HG03565 (cell line): ENCODE results near the gene OR51D1.
A peak's percentile ranks its signal among the peaks of the same experiment; 100 is the strongest.

Experiments used
- ATAC-seq: cut with Tn5 transposase; IDR thresholded peaks from one replicate; pipeline ENCODE4 v1.9.1; 2021; ENCODE audit warnings: mild to moderate bottlenecking, moderate library complexity; ENCODE audit not compliant: unreplicated experiment

The OR51D1 gene

DNA sequence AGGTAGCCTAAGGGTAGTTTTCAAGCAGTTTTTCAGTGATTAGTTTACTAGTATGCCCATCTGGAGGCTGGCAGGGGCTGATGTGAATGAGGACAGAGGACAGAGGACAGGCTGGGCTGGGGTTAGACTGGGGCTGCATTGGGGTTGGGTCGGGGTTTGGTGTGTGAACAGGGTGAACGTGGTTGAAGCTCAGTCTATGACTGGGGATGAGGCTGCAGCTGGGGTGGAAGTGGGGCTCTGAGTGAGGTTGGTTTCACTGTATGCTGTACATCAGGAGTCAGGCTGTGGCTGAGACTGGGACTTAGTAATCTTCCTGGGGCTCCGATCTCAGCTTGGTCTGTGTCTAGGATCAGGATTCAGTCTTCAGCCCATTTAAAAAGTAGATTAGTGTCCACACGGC is 7.0 kb downstream of the OR51D1 start:
- no peak for ATAC-seq

DNA sequence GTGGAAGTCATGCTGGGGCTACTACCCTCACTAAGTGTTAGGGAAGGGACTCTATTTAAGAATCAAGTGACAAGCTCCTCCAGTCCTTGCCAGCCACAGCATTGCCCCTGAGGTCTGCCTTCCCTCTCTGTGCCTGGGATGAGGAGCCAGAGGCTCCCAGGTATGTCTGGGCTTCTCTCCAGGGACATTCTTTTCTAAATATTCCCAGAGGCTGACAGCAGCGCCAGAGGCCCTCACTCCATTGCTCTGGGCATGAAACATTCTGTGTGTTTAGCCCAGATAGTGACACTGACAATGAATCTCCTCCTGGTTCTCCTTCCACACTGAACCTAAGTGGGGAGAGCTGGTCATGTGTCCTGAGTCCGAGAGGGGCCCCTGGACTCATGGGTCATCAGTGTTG is 8.7 kb downstream of the OR51D1 start:
- no peak for ATAC-seq

DNA sequence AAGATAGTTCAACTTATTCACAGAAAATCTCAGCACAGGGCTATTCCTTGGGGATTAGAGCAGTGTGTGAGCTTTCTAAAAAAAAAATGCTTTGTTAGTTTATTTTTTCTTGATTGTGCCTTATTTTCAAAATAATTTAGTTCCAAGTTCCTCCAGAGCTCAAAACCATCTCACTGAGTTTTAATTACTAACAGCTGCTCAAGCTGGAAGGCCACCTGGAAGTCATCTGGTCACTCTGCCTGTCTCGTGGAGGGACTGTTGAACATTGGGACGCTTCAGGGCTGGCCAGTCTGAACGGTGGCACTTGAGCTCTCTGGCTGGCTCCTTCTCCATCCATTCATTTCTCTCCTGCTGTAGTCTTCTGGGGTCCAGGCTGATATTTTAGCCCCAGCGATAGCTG is 10.5 kb downstream of the OR51D1 start:
- ATAC-seq, result no peak

DNA sequence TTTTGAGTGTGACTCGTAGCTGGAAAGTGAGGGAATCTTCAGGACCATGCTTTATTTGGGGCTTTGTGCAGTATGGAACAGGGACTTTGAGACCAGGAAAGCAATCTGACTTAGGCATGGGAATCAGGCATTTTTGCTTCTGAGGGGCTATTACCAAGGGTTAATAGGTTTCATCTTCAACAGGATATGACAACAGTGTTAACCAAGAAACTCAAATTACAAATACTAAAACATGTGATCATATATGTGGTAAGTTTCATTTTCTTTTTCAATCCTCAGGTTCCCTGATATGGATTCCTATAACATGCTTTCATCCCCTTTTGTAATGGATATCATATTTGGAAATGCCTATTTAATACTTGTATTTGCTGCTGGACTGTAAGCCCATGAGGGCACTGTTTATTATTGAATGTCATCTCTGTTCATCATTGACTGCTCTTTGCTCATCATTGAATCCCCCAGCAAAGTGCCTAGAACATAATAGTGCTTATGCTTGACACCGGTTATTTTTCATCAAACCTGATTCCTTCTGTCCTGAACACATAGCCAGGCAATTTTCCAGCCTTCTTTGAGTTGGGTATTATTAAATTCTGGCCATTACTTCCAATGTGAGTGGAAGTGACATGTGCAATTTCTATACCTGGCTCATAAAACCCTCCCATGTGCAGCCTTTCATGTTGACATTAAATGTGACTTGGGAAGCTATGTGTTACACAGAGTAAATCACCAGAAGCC is 17.5 kb downstream of the OR51D1 start:
- ATAC-seq, result peak; percentile 52

DNA sequence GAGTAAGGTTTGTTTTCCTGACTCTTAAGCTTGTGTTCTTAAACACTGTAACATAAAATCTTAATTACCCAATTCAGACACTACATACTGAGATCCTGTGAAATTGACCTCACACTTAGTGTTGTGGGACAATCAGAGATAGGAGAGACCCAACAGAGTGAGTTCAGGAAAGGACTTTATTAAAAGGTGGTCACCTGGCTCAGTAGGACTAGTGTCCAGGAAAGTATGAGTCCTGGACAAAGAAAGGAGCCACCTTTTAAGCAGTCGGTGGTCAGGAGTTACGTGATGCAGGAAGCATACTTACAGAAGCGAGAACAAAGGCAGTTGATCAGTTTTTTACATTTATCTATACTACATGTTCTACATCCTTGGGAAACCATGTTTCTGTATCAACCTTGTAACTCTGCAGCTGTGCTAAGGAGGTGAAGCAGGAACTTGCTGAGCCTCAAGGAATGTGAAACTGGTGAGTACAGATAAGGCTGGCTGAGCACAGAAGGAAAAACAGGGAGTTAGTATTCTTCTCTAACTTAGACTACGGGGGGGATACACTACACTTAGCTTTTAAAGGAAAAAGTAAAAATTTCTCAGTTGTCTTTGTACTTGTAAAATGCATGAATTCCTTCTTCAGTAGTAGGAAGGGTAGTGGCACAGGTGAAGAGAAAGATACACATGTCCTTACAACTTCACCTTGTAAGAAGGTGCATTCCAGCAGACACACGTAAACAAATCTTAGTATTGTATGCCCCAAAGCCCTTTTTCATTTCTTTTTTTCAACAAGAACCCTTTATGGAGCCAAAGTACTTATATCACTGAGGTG is 21.6 kb downstream of the OR51D1 start:
- no peak for ATAC-seq

DNA sequence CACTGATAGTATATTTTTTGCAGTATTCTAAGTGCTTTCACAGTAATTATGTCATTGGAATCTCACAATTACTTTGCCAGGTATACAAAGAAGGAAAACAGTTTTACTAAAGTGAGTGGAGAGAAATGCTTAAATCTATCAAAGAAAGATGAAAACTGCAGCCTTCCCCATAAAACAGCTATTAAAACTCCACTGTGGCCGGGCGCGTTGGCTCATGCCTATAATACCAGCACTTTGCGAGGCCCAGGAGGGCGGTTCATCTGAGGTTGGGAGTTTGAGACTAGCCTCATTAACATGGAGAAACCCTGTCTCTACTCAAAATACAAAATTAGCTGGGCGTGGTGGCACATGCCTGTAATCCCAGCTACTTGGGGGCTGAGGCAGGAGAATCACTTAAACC is 25.6 kb downstream of the OR51D1 start:
- ATAC-seq, result no peak

DNA sequence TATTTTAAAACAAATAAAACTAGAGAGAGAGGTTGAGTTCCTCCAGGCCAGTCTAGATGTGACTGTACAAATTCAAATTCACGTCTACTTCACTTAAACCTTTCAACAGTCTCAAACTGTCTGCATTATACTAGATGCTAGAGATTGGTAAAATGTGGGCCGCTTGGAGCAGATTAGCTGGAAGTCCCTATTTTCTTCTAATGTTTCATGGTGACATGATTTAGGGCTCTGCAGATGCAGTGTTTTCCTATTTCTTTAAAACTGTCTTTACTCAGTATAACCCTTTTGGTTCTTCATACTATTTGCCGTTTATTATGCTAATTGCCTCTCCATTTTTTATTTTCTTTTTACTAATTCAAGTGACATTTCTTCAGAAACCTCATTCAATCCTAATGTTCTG is 26.9 kb downstream of the OR51D1 start:
- no peak for ATAC-seq

DNA sequence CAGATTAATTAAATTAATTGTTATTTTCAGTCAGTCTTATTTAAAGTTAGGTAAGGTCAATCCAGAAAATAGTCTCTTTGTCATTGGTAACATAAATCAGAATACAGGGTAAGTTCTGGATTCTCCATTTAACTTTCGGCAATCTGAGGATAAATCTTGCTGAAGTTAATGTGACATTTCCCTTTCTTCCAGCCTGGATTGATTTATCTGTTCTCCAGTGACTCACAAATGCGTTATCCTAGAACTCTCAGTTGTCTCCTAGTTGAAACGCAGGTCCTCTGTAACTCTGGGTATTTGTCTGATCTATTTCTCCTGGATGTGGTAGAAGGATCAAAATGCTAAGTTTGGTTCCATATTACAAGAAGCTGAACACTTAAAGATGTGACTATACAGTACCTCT is 27.5 kb downstream of the OR51D1 start:
- no peak for ATAC-seq

DNA sequence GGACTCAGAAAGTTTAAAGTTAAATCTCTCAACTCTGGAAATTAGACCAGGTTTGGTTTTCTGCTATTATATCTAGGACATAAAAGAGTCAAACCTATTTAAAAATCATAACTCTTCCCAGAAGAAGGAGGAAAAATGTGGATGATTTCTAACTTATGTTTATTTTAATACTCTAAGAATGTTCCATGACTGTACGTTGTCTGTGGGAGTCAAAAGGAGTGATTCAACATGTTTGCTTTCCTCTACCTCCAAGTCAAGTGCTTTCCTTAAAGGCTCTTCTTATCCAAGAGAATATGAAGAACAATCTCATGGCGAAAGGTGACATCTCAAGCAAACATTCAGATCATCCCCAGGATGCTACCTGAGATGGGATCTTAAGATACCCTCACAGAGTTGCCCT is 28.1 kb downstream of the OR51D1 start:
- no peak for ATAC-seq

DNA sequence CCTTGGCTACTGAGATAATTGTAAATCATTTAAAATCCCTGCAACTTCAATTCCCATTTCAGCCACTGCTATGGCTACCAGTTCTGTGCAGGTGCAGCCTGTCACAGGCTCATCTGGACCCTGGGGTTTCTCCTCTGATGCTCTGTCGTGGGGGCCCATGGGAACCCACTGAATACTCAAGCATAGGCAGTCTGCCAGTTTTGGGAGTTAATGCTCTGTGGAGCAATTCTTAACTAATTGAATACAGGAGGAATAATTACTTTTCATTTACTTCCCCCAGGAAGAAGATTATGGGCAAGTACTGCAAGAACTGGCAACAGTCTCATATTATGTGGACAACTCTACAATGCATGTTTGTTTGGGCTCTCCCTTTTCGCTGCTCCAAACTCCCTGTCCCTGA is 34.5 kb downstream of the OR51D1 start:
- no peak for ATAC-seq

DNA sequence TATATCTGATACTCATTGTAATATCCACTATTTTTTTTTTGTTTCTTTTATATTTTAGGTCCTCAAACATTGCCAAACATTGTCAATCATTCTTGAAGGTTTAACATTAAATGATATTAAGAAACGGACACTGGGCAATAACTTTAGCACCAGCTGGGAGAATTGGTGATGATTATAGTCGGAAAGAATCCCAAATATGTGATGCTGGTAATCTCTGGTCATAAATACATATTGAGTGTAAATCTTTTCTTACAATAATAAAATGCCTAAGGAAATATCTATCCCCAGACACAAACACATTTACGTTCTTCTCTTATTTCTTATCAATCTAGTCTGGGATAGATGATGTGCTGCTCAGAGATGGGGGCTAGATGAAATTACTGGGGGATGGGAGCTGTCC is 35.2 kb downstream of the OR51D1 start:
- no peak for ATAC-seq

DNA sequence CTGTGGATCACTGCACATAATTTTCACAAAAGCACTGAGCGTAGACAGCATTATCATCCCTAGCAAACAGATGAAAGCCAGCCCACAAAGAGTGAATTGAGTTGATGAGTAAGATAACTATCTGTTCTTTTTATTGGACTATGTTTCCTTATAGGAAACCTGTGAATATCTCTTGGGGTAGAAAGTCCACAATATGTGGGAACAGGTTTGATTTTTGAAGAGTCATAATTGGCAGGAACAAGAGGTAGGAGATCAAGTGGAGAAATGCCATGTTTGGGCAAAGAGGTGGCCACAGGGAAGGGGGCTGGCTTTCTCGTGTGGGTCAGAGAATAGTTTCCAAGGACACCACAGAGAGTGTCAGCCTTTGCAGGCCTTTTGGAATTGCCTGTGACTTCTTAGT is 36.5 kb downstream of the OR51D1 start:
- ATAC-seq, result no peak

DNA sequence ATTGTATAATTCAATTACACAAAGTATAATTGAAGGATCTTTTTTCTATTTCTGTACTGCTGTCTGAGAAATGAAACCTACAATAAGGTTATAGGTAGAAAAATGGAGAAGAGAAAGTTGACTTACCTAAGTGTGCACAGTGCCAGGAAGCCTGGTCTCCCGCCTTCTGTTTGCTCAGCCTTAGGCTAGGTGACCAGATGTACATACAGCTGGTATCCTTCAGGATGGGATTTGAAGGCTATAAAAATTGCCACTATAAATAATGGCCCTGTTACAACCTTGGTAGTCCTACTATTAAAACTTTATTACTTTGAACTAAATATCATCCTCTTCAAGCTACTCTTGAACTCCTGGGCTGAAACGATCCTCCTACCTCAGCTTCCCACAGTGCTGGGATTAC is 40.7 kb downstream of the OR51D1 start:
- no peak for ATAC-seq

DNA sequence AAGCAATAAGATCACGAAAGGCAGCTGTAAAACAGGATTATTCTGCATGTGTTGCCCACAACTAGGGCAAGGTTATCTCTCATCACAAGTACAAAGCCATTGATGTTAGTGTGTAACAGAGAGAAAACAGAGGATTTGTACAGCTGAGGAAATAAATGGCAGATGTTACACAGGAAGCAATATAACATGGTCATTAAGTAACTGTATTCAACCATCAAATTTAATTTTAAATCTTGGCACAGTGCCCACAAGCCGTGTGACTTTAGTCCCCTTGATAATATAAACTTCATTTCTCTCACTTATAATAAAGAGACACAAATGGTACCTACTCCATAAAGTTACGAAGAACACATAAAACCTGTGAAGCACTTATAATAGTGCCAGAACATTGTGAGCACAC is 43.1 kb downstream of the OR51D1 start:
- no peak for ATAC-seq

DNA sequence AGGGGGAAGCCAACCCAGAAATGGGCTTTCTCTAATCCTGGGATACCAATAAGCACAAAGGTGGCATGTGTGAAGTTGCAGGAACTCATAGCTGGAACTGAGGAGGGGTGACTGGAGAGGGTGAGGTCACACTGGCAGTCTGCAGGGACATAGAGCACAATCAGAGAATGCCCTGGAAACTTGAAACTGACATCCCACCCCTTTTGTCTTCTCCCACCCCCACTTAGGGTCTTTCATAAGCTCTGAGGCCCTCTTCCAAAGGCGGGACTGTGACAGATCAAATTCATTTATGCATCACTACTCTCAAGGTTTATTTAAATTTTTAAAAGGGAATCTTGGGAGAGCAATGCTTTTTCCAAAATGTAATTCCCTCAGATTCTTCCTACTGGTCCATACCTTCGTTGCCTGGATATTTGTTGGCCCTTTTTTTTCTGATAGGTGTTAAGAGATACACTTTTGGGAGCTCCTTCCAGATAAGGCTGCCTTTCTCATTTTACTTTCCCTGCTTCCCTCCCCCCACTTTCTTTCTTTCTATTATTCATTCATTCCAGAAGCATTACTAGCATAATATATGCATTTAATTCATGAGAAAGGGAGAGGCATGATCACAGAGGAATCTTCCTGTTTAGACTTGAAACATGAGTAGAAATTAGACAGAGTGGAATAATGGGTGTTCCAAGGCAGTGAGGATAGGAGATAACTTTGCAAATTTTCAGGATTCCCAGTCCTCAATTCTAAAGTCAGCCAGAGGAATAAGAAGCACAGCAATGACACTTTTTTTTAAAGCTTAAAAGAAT is 45.5 kb downstream of the OR51D1 start:
- ATAC-seq, result no peak

DNA sequence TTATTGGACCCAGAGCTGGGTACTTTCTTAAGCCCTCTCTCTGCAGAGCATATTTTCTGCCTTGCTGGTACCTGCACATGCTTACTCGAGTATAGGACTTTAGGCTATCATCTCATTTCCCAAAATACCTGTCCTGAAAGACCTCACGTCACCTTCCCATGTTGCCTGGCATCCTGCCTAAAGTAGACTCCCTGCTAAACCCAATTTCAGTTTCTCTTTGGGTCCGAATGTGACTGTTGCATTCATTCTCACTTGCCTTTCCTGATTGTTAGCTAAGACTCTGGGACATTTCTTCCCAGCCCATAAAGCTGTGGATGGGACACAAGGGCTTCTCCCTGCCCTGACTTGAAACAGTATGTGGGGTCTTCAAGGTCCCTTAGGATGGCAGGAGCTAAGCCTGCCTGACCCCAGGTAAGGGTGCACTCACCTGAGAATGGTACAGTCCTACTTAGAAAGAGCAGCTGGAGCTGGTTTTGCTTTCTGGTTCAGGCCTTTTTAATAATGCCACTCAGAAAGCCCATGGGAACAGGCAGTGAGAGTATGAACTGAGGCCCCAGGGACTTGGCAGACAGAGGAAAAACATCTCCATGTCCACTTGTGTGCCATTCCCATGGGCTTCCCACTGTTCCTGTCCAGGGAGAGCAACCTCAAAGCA is 47.5 kb downstream of the OR51D1 start:
- ATAC-seq, result no peak
